Colonic mucosa (tissue), 4 donors: Measurements from ENCODE around the gene YPEL3. TPM values are rescaled to one million over a fixed set of nuclear protein-coding genes. Genes with fewer than 3 reads are reported as not detected.
A peak's percentile ranks its signal among the peaks of the same experiment; 100 is the strongest.

Experiments
- DNase-seq: peaks from one replicate; pipeline ENCODE4 v3.0.0-alpha.2; 2020
- H3K27ac ChIP-seq: fragments of 200-600 bp; one replicate; pipeline ENCODE4 v1.8.0; 2021
- H3K27me3 ChIP-seq: fragments of 200-600 bp; one replicate; pipeline ENCODE4 v1.8.0; 2021
- H3K36me3 ChIP-seq: fragments of 200-600 bp; one replicate; pipeline ENCODE4 v1.8.0; 2021
- H3K4me1 ChIP-seq: fragments of 200-600 bp; one replicate; pipeline ENCODE4 v1.8.0; 2021; ENCODE audit warnings: mild to moderate bottlenecking
- H3K4me3 ChIP-seq: fragments of 200-600 bp; one replicate; pipeline ENCODE4 v1.8.0; 2021
- H3K9ac ChIP-seq, 2 donors: one replicate each; pipeline ENCODE4 v1.7.0; 2013; ENCODE audit warnings: control low read depth in 2 of 2, low read depth in 2 of 2, low read length in 2 of 2
- H3K9me3 ChIP-seq: fragments of 200-600 bp; one replicate; pipeline ENCODE4 v1.8.0; 2021
- intact Hi-C: fragments of 100-400 bp; cut with DNase I; formaldehyde crosslinking; loops from one replicate; pipeline ENCODE4 v1.14.1; 2022
- total RNA-seq, 2 donors: library from RNA; stranded (reverse); fragmentation: NEBNext Ultra II Directional in 1 of 2; extraction: Animal tissue kit (Norgen Biotek cat#: 25700) in 1 of 2; gene quantifications; one replicate each; pipeline ENCODE4 v1.2.1, GENCODE V29; 2021
- TF ChIP-seq, protein P1 (sequence below): fragments of 200-600 bp; IDR thresholded peaks from one replicate; pipeline ENCODE4 v1.8.0; 2022; ENCODE audit warnings: antibody characterized with exemption, mild to moderate bottlenecking
- donor health status: healthy.
- donor health status: DM: no; HTN: no; CAD: no.
- donor health status: DM: no; HTN: no; CAD: no.

YPEL3 gene
- total RNA-seq: 10 to 100 TPM; 15.5 to 39.2 TPM

DNA sequence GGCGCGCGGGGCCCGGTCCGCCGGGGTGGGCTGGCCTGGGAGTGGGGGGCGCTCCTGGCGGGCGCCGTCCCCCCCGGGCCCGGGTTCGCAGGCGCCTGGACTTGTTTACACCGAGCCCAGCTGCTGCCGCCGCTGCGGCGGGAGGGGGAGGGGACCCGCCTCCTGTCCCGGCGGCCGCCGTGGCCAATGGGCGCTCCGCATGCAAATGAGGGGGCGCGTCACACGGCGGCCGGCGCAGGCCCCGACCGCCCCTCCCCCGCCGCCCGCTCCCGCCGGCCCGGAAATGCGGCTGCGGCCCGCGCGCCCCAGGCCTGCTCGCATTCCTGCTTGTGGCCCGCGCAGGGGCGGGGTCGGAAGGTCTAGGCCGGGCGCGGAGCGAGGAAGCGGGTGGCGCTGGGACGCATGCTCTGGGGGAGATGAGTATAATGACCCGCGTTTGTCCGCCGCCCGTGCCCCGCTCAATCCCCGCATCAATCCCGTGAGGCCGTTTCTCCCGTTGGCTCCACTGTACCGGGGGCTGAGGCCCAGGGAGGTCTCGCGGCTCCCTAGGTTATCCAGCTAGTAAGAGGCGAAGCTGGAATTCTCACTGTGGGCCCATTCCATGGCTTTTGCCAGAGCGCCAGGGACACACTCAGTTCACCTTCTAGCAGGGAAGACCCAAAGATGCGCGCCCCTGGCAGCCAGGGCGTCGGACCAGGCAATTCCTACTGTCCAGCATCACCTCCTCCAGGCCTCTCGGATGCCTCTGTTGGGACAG is at the start of gene YPEL3:
YPEL3 (minus strand) TSS at position 109 of the 757 bp plus-strand sequence. CDS start 731 bp downstream, outside the sequence.
- Histone ChIP-seq H3K27ac (peak within 1 kb of the TSS; percentile 88), H3K9me3 (no peaks in the 10 kb centered on the region), H3K27me3 (no peaks in the 10 kb centered on the region), H3K4me3 (peak within 1 kb of the TSS; percentile 71), H3K9ac (peak within 1 kb of the TSS; percentile 94 to 98), H3K4me1 (peaks cover 9% of the 10 kb centered on the region), H3K36me3 (peaks cover 3% of the 10 kb centered on the region)
- intact Hi-C loops: loop anchor here (10.0 kb wide), 2 partner anchors 259 to 319 kb away; partner anchors contain the start of gene CD2BP2
- TF ChIP-seq, protein P1, sequence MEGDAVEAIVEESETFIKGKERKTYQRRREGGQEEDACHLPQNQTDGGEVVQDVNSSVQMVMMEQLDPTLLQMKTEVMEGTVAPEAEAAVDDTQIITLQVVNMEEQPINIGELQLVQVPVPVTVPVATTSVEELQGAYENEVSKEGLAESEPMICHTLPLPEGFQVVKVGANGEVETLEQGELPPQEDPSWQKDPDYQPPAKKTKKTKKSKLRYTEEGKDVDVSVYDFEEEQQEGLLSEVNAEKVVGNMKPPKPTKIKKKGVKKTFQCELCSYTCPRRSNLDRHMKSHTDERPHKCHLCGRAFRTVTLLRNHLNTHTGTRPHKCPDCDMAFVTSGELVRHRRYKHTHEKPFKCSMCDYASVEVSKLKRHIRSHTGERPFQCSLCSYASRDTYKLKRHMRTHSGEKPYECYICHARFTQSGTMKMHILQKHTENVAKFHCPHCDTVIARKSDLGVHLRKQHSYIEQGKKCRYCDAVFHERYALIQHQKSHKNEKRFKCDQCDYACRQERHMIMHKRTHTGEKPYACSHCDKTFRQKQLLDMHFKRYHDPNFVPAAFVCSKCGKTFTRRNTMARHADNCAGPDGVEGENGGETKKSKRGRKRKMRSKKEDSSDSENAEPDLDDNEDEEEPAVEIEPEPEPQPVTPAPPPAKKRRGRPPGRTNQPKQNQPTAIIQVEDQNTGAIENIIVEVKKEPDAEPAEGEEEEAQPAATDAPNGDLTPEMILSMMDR: no peak
- DNase-seq: peak; percentile 91

DNA sequence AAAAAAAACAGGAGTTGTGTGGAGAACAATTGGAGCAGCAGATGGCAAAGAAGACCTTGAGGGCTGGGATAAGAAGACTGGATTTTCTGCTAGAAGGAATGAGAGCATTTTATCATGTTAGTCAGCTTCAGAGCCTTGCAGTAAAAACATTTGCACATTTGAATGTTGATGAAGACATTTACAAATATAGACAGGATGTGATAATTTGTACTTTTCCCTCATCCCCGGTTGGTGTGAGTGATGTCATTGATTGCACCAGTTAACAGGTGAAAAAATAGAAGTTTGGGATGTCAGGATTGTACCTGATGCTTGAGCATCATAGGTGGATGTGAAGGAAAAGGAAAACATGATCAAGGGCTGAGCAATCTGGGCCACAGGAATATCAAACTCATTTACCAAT is 49.6 kb upstream of the YPEL3 start:
- no peaks in the 10 kb centered on the region for H3K9me3 ChIP-seq
- no peak overlapping the region for H3K4me3 ChIP-seq
- DNase-seq: no peak
- H3K9ac ChIP-seq: no peak overlapping the region
- H3K36me3 ChIP-seq: no peaks in the 10 kb centered on the region
- no peaks in the 10 kb centered on the region for H3K4me1 ChIP-seq
- intact Hi-C loops: no loop called here
- TF ChIP-seq, protein P1: no peak
- H3K27ac ChIP-seq: no peak overlapping the region
- H3K27me3 ChIP-seq: no peaks in the 10 kb centered on the region

DNA sequence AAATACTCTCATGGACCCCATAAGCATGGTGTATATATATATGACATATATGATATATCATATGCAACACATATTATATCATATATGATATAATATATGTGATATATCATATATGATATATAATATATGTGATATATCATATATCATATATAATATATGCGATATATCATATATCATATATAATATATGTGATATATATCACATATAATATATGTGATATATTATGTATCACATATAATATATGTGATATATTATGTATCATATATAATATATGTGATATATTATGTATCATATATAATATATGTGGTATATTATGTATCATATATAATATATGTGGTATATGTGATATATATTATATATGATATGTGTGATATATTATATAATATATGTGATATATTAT is 48.9 kb upstream of the YPEL3 start:
- Histone ChIP-seq H3K36me3 (no peaks in the 10 kb centered on the region), H3K9me3 (no peaks in the 10 kb centered on the region), H3K27ac (no peak overlapping the region), H3K9ac (no peak overlapping the region), H3K27me3 (no peaks in the 10 kb centered on the region), H3K4me1 (peaks cover 5% of the 10 kb centered on the region), H3K4me3 (no peak overlapping the region)
- TF ChIP-seq, protein P1: no peak
- intact Hi-C loops: no loop called here
- DNase-seq: no peak

DNA sequence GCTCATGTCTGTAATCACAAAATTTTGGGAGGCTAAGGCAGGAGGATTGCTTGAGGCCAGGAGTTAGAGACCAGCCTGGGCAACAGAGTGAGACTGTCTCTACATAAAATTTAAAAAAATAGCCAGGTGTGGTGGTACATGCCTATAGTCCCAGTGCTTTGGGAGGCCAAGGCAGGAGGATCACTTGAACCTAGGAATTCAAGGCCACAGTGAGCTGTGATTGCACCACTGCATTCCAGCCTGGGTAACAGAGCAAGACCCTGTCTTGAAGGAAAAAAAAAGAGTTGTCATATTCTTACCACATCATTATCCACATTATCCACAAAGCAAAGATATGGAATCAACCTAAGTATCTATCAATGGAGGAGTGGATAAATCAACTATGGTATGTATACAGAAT is 48.0 kb upstream of the YPEL3 start:
- intact Hi-C loops: no loop called here
- DNase-seq: no peak
- H3K9ac ChIP-seq: no peak overlapping the region
- H3K36me3 ChIP-seq: no peaks in the 10 kb centered on the region
- H3K4me1 ChIP-seq: peaks cover 11% of the 10 kb centered on the region
- no peak overlapping the region for H3K4me3 ChIP-seq
- TF ChIP-seq, protein P1: no peak
- H3K27ac ChIP-seq: no peak overlapping the region
- no peaks in the 10 kb centered on the region for H3K9me3 ChIP-seq
- H3K27me3 ChIP-seq: no peaks in the 10 kb centered on the region

- Histone ChIP-seq H3K4me3 (no peak overlapping the region), H3K9me3 (no peaks in the 10 kb centered on the region), H3K4me1 (peaks cover 11% of the 10 kb centered on the region), H3K36me3 (no peaks in the 10 kb centered on the region), H3K27ac (no peak overlapping the region), H3K27me3 (no peaks in the 10 kb centered on the region), H3K9ac (no peak overlapping the region)
- DNase-seq: no peak
- TF ChIP-seq, protein P1: no peak
- intact Hi-C loops: no loop called here
Observed at GRCh38 chr16:30143347-30143702, 47.3 kb upstream of the YPEL3 start.
